GM21390 (cell line): ENCODE data around the gene BTG2.
"Not testable (repeated sequence)": the region's sequence is repeated elsewhere in the genome, so short reads cannot be mapped to it uniquely, and the experiment has no call there.

Source experiments
- ATAC-seq: cut with Tn5 transposase; IDR thresholded peaks from one replicate; pipeline ENCODE4 v1.9.1; 2021; ENCODE audit not compliant: unreplicated experiment

The BTG2 gene

GRCh38 chr1:203304919-203305808 is at the start of gene BTG2:
Gene BTG2, plus strand, starts transcription at chr1:203305519. Its CDS starts 88 bp downstream, at chr1:203305607.
- peak; percentile 63 for ATAC-seq

- not testable (repeated sequence) for ATAC-seq
Measured at GRCh38 chr1:203256636-203257035, 48.7 kb upstream of the BTG2 start.

GRCh38 chr1:203263496-203263895 is 41.8 kb upstream of the BTG2 start:
- ATAC-seq: no peak

- ATAC-seq: no peak
Measured at GRCh38 chr1:203264052-203264501, 41.2 kb upstream of the BTG2 start.

- ATAC-seq: no peak
Measured at GRCh38 chr1:203265541-203265940, 39.8 kb upstream of the BTG2 start.

- ATAC-seq: not testable (repeated sequence)
Measured at GRCh38 chr1:203266140-203266539, 39.2 kb upstream of the BTG2 start.

GRCh38 chr1:203267347-203267846 is 37.9 kb upstream of the BTG2 start:
- no peak for ATAC-seq

- no peak for ATAC-seq
Measured at GRCh38 chr1:203267912-203268311, 37.4 kb upstream of the BTG2 start.

- ATAC-seq: no peak
Measured at GRCh38 chr1:203268901-203269653, 36.2 kb upstream of the BTG2 start.

GRCh38 chr1:203269654-203270020 is 35.7 kb upstream of the BTG2 start:
- ATAC-seq: no peak

GRCh38 chr1:203270448-203270847 is 34.9 kb upstream of the BTG2 start:
- no peak for ATAC-seq

GRCh38 chr1:203271018-203271743 is 34.1 kb upstream of the BTG2 start:
- ATAC-seq: no peak

GRCh38 chr1:203271962-203272632 is 33.2 kb upstream of the BTG2 start:
- no peak for ATAC-seq

GRCh38 chr1:203272633-203273205 is 32.6 kb upstream of the BTG2 start:
- ATAC-seq: no peak

GRCh38 chr1:203273206-203273868 is 32.0 kb upstream of the BTG2 start:
- ATAC-seq: peak; percentile 52

- ATAC-seq: no peak
Measured at GRCh38 chr1:203273869-203274602, 31.3 kb upstream of the BTG2 start.

- ATAC-seq: no peak
Measured at GRCh38 chr1:203274603-203275381, 30.5 kb upstream of the BTG2 start.

GRCh38 chr1:203275656-203276272 is 29.6 kb upstream of the BTG2 start:
- ATAC-seq: no peak
